ENCODE measurements around the gene UNC119.

The UNC119 gene

GRCh38 chr17:28552176-28552999, at the start of gene UNC119:
Gene UNC119 (minus strand): TSS chr17:28552624. CDS start chr17:28552557, 67 bp downstream.
- TF ChIP-seq CTCF (IDR thresholded peaks at IDR 0.05; ENCODE audit: low read depth, low read length): no peak
- DNase-seq (ENCODE audit: low read depth in 2 of 2): peak; percentile 57 to 72
- H3K4me3 ChIP-seq (replicated peaks in 1 of 2; ENCODE audit: low read depth in 2 of 2, low read length in 2 of 2): peak within 1 kb of the TSS; percentile 66 to 80

GRCh38 chr17:28599311-28600184, 47.1 kb upstream of the UNC119 start:
- TF ChIP-seq CTCF (IDR thresholded peaks at IDR 0.05; ENCODE audit: low read depth, low read length): no peak
- peak; percentile 87 to 95 for DNase-seq (ENCODE audit: low read depth in 2 of 2)

GRCh38 chr17:28598799-28599310, 46.4 kb upstream of the UNC119 start, which contains the start of gene SPAG5:
Gene SPAG5 (minus strand): TSS chr17:28599025. CDS start chr17:28598946, 79 bp downstream.
- DNase-seq (ENCODE audit: low read depth in 2 of 2): peak; percentile 91 to 93
- peak within 1 kb of the TSS; percentile 77 to 80 for H3K4me3 ChIP-seq (replicated peaks in 1 of 2; ENCODE audit: low read depth in 2 of 2, low read length in 2 of 2)
- TF ChIP-seq CTCF (IDR thresholded peaks at IDR 0.05; ENCODE audit: low read depth, low read length): no peak

More at GRCh38 chr17:28599311-28600184, 47.1 kb upstream of the UNC119 start:
- H3K4me3 ChIP-seq (replicated peaks in 1 of 2; ENCODE audit: low read depth in 2 of 2, low read length in 2 of 2): peak overlapping the region; percentile 77 to 80

- no peak for DNase-seq (ENCODE audit: low read depth in 2 of 2)
- TF ChIP-seq CTCF (IDR thresholded peaks at IDR 0.05; ENCODE audit: low read depth, low read length): no peak
- peak overlapping the region; percentile 77 to 80 for H3K4me3 ChIP-seq (replicated peaks in 1 of 2; ENCODE audit: low read depth in 2 of 2, low read length in 2 of 2)
Observed at GRCh38 chr17:28598389-28598788, 46.0 kb upstream of the UNC119 start.

GRCh38 chr17:28597606-28598383, 45.4 kb upstream of the UNC119 start:
- TF ChIP-seq CTCF (IDR thresholded peaks at IDR 0.05; ENCODE audit: low read depth, low read length): no peak
- peak overlapping the region; percentile 77 to 80 for H3K4me3 ChIP-seq (replicated peaks in 1 of 2; ENCODE audit: low read depth in 2 of 2, low read length in 2 of 2)
- no peak for DNase-seq (ENCODE audit: low read depth in 2 of 2)

- DNase-seq (ENCODE audit: low read depth in 2 of 2): no peak
- H3K4me3 ChIP-seq (replicated peaks in 1 of 2; ENCODE audit: low read depth in 2 of 2, low read length in 2 of 2): no peak overlapping the region
- TF ChIP-seq CTCF (IDR thresholded peaks at IDR 0.05; ENCODE audit: low read depth, low read length): no peak
Observed at GRCh38 chr17:28592260-28592659, 39.8 kb upstream of the UNC119 start.
